ENCODE results near the gene SCYL2. TPM values are rescaled to one million over a fixed set of nuclear protein-coding genes. Genes with fewer than 3 reads are reported as not detected.
A peak's percentile ranks its signal among the peaks of the same experiment; 100 is the strongest.
"Not testable (repeated sequence)": the region's sequence is repeated elsewhere in the genome, so short reads cannot be mapped to it uniquely, and the experiment has no call there.

The SCYL2 gene
- total and polyA plus RNA-seq, 8 donors, result 6.7 to 25.0 (median 15.6) TPM

GRCh38 chr12:100332852-100333251, 65.9 kb downstream of the SCYL2 start:
- intact Hi-C loops (cut with DNase I), result no loop called here
- no peak overlapping the region for H3K27ac ChIP-seq
- 82 to 83% methylated on average over 2 of the region's 2 CpGs for WGBS, 2 donors
- DNase-seq (no peak), FAIRE-seq (no peak), ATAC-seq (no peak)
- H3K4me3 ChIP-seq, result no peak overlapping the region
- H3K9me3 ChIP-seq, result no peaks in the 10 kb centered on the region
- no peak for TF ChIP-seq CTCF (IDR thresholded peaks at IDR 0.05)
- peaks cover 0 to 12% (median 0%) of the 10 kb centered on the region in 3 donors for H3K36me3 ChIP-seq
- no peaks in the 10 kb centered on the region for H3K27me3 ChIP-seq
- H3K4me1 ChIP-seq, result peaks cover 7 to 12% (median 11%) of the 10 kb centered on the region in 3 donors

- intact Hi-C loops (cut with DNase I), result no loop called here
- 32 to 39% methylated on average over 3 of the region's 3 CpGs for WGBS, 2 donors
- Histone ChIP-seq H3K27ac (peak overlapping the region in 1 of 4 donors; percentile 53), H3K4me1 (peaks cover 7 to 30% (median 22%) of the 10 kb centered on the region in 3 donors), H3K27me3 (no peaks in the 10 kb centered on the region), H3K9me3 (no peaks in the 10 kb centered on the region), H3K4me3 (no peak overlapping the region), H3K36me3 (peaks cover 0 to 4% (median 0%) of the 10 kb centered on the region in 3 donors)
- no peak for FAIRE-seq
- no peak for DNase-seq
- ATAC-seq, result peak; percentile 33 to 88 (median 76)
- TF ChIP-seq CTCF (IDR thresholded peaks at IDR 0.05), result no peak
These were observed 70.3 kb downstream of the SCYL2 start for GRCh38 chr12:100337299-100337698.

- H3K27ac ChIP-seq, result peak overlapping the region in 1 of 4 donors; percentile 53
- intact Hi-C loops (cut with DNase I), result no loop called here
- H3K4me3 ChIP-seq, result no peak overlapping the region
- FAIRE-seq (no peak), ATAC-seq (peak; percentile 88 to 98 (median 96)), DNase-seq (peak in 3 of 6 donors; percentile 33 to 75 (median 43))
- no peaks in the 10 kb centered on the region for H3K9me3 ChIP-seq
- H3K27me3 ChIP-seq, result no peaks in the 10 kb centered on the region
- peaks cover 0 to 4% (median 0%) of the 10 kb centered on the region in 3 donors for H3K36me3 ChIP-seq
- TF ChIP-seq CTCF (IDR thresholded peaks at IDR 0.05), result no peak
- peaks cover 7 to 30% (median 22%) of the 10 kb centered on the region in 3 donors for H3K4me1 ChIP-seq
These were observed 70.8 kb downstream of the SCYL2 start for GRCh38 chr12:100337727-100338126.

- ATAC-seq (no peak), DNase-seq (no peak), FAIRE-seq (no peak)
- no peak overlapping the region for H3K27ac ChIP-seq
- H3K36me3 ChIP-seq, result no peaks in the 10 kb centered on the region
- no peak for TF ChIP-seq CTCF (IDR thresholded peaks at IDR 0.05)
- H3K4me3 ChIP-seq, result no peak overlapping the region
- H3K27me3 ChIP-seq, result no peaks in the 10 kb centered on the region
- intact Hi-C loops (cut with DNase I), result no loop called here
- no peaks in the 10 kb centered on the region for H3K9me3 ChIP-seq
- H3K4me1 ChIP-seq, result peaks cover 7 to 30% (median 22%) of the 10 kb centered on the region in 3 donors
These were observed 72.1 kb downstream of the SCYL2 start for GRCh38 chr12:100339071-100339470.

GRCh38 chr12:100342897-100343296, 75.9 kb downstream of the SCYL2 start:
- H3K27me3 ChIP-seq; H3K4me3 ChIP-seq; H3K27ac ChIP-seq; intact Hi-C loops (cut with DNase I); H3K36me3 ChIP-seq; H3K9me3 ChIP-seq; FAIRE-seq; DNase-seq; ATAC-seq: not testable (repeated sequence)
- H3K4me1 ChIP-seq, result peaks cover 0 to 17% (median 15%) of the 10 kb centered on the region in 3 donors
- WGBS, 2 donors, result 93 to 95% methylated on average over 2 of the region's 2 CpGs

GRCh38 chr12:100344351-100344750, 77.4 kb downstream of the SCYL2 start:
- FAIRE-seq; H3K36me3 ChIP-seq; H3K4me1 ChIP-seq; intact Hi-C loops (cut with DNase I); H3K4me3 ChIP-seq; H3K27me3 ChIP-seq; H3K27ac ChIP-seq; DNase-seq; ATAC-seq; H3K9me3 ChIP-seq: not testable (repeated sequence)
- 93 to 97% methylated on average over 18 of the region's 18 CpGs for WGBS, 2 donors
